H1 (cell line): Measurements from ENCODE around the gene PRX. TPM values are rescaled to one million over a fixed set of nuclear protein-coding genes. Genes with fewer than 3 reads are reported as not detected.

Experiments used
- ASH2L ChIP-seq: fragments of 200-600, 300-600 bp; sonication (generic); IDR thresholded peaks from one replicate; pipeline ENCODE4 v1.7.1; 2017; ENCODE audit warnings: low read length
- HDAC2 ChIP-seq, 2 experiments: fragments of 300-600 bp in 1 of 2; sonication (generic) in 1 of 2; IDR thresholded peaks; 2 replicates each; pipeline ENCODE4 v1.6.1; 2011 to 2012; ENCODE audit warnings: low read depth in 2 of 2, low read length in 2 of 2, mild to moderate bottlenecking in 2 of 2, moderate library complexity in 2 of 2, borderline replicate concordance in 1 of 2, inconsistent platforms in 1 of 2
- JUND ChIP-seq: IDR thresholded peaks from 2 replicates; pipeline ENCODE4 v1.6.1; 2011; ENCODE audit warnings: mild to moderate bottlenecking, improper control_type of control experiment, low read length
- KDM5A ChIP-seq: fragments of 200-600 bp; IDR thresholded peaks from 2 replicates; pipeline ENCODE4 v1.7.1; 2012; ENCODE audit warnings: mild to moderate bottlenecking, low read length, inconsistent platforms, mixed read lengths
- RXRA ChIP-seq: IDR thresholded peaks from 2 replicates; pipeline ENCODE4 v1.6.1; 2011; ENCODE audit warnings: low read depth, mild to moderate bottlenecking, low read length, moderate library complexity; ENCODE audit not compliant: insufficient read depth
- SIRT6 ChIP-seq: IDR thresholded peaks from one replicate; pipeline ENCODE4 v1.7.1; 2012; ENCODE audit warnings: low read length, inconsistent platforms
- SIX5 ChIP-seq: IDR thresholded peaks from 2 replicates; pipeline ENCODE4 v1.6.1; 2011; ENCODE audit warnings: mild to moderate bottlenecking, low read depth, low read length
- polyA plus RNA-seq, 7 experiments: library from polyadenylated mRNA; depleted of rRNA in 3 of 7; stranded (reverse) in 5 of 7; unstranded in 2 of 7; fragments of >200 nt in 5 of 7; fragments of 200-250 nt in 2 of 7; gene quantifications; 1 replicate in 5 of 7; 2 replicates in 1 of 7; 4 replicates in 1 of 7; pipeline versions ENCODE4 v1.2.1 to v1.2.3, GENCODE V29; 2011 to 2013; ENCODE audit warnings: missing spikeins in 2 of 7, mixed read lengths in 2 of 7
- total RNA-seq: library from RNA; stranded (reverse); fragmentation: NEBNext Ultra II Directional; extraction: Animal tissue kit (Norgen Biotek cat#: 25700); gene quantifications from 2 replicates; pipeline ENCODE4 v1.2.1, GENCODE V29; 2021

Gene PRX
- total and polyA plus RNA-seq, 2 of the 8 experiments (the other 6 are each of a cell fraction or from before 2014, with no cell fraction given): 2.8 to 5.8 TPM

- no peak for TF ChIP-seq KDM5A
- TF ChIP-seq SIRT6: no peak
- TF ChIP-seq JUND: no peak
- no peak for TF ChIP-seq SIX5
- TF ChIP-seq RXRA: no peak
- no peak for TF ChIP-seq HDAC2 (IDR thresholded peaks at IDR 0.05; ENCODE audit: borderline replicate concordance in 1 of 2, low read depth in 2 of 2, low read length in 2 of 2)
- no peak for TF ChIP-seq ASH2L
These were observed 57.0 kb downstream of the PRX start (continued) for GRCh38 chr19:40355975-40356680.
